Mesothelial cell of epicardium (in vitro differentiated cells): ENCODE measurements around the gene TAS2R14. TPM values are rescaled to one million over a fixed set of nuclear protein-coding genes. Genes with fewer than 3 reads are reported as not detected.

Source experiments
- DNase-seq, 2 experiments: peaks; one replicate each; pipeline ENCODE4 v3.0.0; 2021; ENCODE audit warnings: low spot score in 2 of 2; ENCODE audit not compliant: unreplicated experiment in 2 of 2
- H3K27ac Mint-ChIP-seq: 2 replicates; pipeline ENCODE4 v1.8.0; 2021; ENCODE audit warnings: mixed read lengths
- H3K27me3 Mint-ChIP-seq: 2 replicates; pipeline ENCODE4 v1.8.0; 2021; ENCODE audit warnings: low read depth, mixed read lengths
- H3K36me3 Mint-ChIP-seq: 2 replicates; pipeline ENCODE4 v1.8.0; 2021; ENCODE audit warnings: mixed read lengths
- H3K4me1 Mint-ChIP-seq: 2 replicates; pipeline ENCODE4 v1.8.0; 2021; ENCODE audit warnings: mixed read lengths
- H3K4me3 Mint-ChIP-seq: 2 replicates; pipeline ENCODE4 v1.8.0; 2021; ENCODE audit warnings: mild to moderate bottlenecking, moderate library complexity, mixed read lengths
- H3K9me3 Mint-ChIP-seq: 2 replicates; pipeline ENCODE4 v1.8.0; 2021; ENCODE audit warnings: mixed read lengths
- CTCF ChIP-seq: fragments of 200-600 bp; sonication (generic); IDR thresholded peaks from one replicate; pipeline ENCODE4 v1.5.0; 2021; ENCODE audit warnings: antibody characterized with exemption; ENCODE audit not compliant: unreplicated experiment
- total RNA-seq: library from RNA; stranded (reverse); gene quantifications from 3 replicates; pipeline ENCODE4 v1.2.1, GENCODE V29; 2021

Gene TAS2R14
- total RNA-seq, 1 donor from 2014 or later, result 6.7 TPM

- H3K9me3 Mint-ChIP-seq, result peaks cover 9% of the 10 kb centered on the region
- peaks cover 7% of the 10 kb centered on the region for H3K36me3 Mint-ChIP-seq
- no peak for DNase-seq
- H3K27me3 Mint-ChIP-seq, result no peaks in the 10 kb centered on the region
- H3K27ac Mint-ChIP-seq, result peak overlapping the region; percentile 35
- no peak for TF ChIP-seq CTCF
- no peaks in the 10 kb centered on the region for H3K4me1 Mint-ChIP-seq
- H3K4me3 Mint-ChIP-seq, result no peak overlapping the region
Observed at GRCh38 chr12:10967409-10967808, 28.3 kb upstream of the TAS2R14 start.

- no peaks in the 10 kb centered on the region for H3K27me3 Mint-ChIP-seq
- DNase-seq, result no peak
- no peak overlapping the region for H3K27ac Mint-ChIP-seq
- peaks cover 9% of the 10 kb centered on the region for H3K36me3 Mint-ChIP-seq
- H3K4me3 Mint-ChIP-seq, result no peak overlapping the region
- H3K4me1 Mint-ChIP-seq, result no peaks in the 10 kb centered on the region
- no peak for TF ChIP-seq CTCF
- peaks cover 9% of the 10 kb centered on the region for H3K9me3 Mint-ChIP-seq
Observed at GRCh38 chr12:10966314-10966713, 27.3 kb upstream of the TAS2R14 start.

GRCh38 chr12:10965476-10965875, 26.4 kb upstream of the TAS2R14 start:
- H3K4me3 Mint-ChIP-seq, result no peak overlapping the region
- no peak for TF ChIP-seq CTCF

GRCh38 chr12:10960211-10960610, 21.1 kb upstream of the TAS2R14 start:
- Mint-ChIP-seq H3K9me3 (peaks cover 35% of the 10 kb centered on the region), H3K27ac (no peak overlapping the region), H3K4me3 (no peak overlapping the region), H3K36me3 (peaks cover 40% of the 10 kb centered on the region), H3K27me3 (no peaks in the 10 kb centered on the region), H3K4me1 (no peaks in the 10 kb centered on the region)
- DNase-seq, result no peak
- no peak for TF ChIP-seq CTCF

More at GRCh38 chr12:10965476-10965875, 26.4 kb upstream of the TAS2R14 start:
- Mint-ChIP-seq H3K27me3 (no peaks in the 10 kb centered on the region), H3K9me3 (peaks cover 9% of the 10 kb centered on the region), H3K27ac (no peak overlapping the region), H3K36me3 (peaks cover 9% of the 10 kb centered on the region), H3K4me1 (no peaks in the 10 kb centered on the region)
- DNase-seq, result no peak

- Mint-ChIP-seq H3K27ac (no peak overlapping the region), H3K36me3 (peaks cover 43% of the 10 kb centered on the region), H3K4me1 (no peaks in the 10 kb centered on the region)
Observed at GRCh38 chr12:10959804-10960203, 20.7 kb upstream of the TAS2R14 start.

More at GRCh38 chr12:10959804-10960203, 20.7 kb upstream of the TAS2R14 start:
- Mint-ChIP-seq H3K27me3 (no peaks in the 10 kb centered on the region), H3K9me3 (peaks cover 39% of the 10 kb centered on the region), H3K4me3 (no peak overlapping the region)
- no peak for TF ChIP-seq CTCF
- no peak for DNase-seq
